SK-N-SH (cell line): ENCODE results near the gene NUMB. TPM values are rescaled to one million over a fixed set of nuclear protein-coding genes. Genes with fewer than 3 reads are reported as not detected.

Source experiments
- CTCF ChIA-PET: fragments of 300-600, 350-600 bp; formaldehyde crosslinking; extraction: SDS; loops from one replicate; lab custom pipeline; 2021; lab: Yijun Ruan, JAX
- POLR2A ChIA-PET: fragments of 350-600 bp; sonication (Branson Sonifier 250); formaldehyde crosslinking; extraction: SDS; loops from one replicate; lab custom pipeline; 2020; ENCODE audit warnings: antibody characterized with exemption, inconsistent platforms; lab: Yijun Ruan, JAX
- DNase-seq: peaks from one replicate; pipeline ENCODE4 v3.0.0; 2012
- H2AFZ ChIP-seq: fragments of 200-600 bp; sonication (generic); 2 replicates; pipeline ENCODE4 v1.8.1; 2016; ENCODE audit warnings: antibody characterized with exemption, mild to moderate bottlenecking, low read depth
- H3F3A ChIP-seq: fragments of 200-600 bp; sonication (generic); replicated peaks from 2 replicates; pipeline ENCODE3; 2016; ENCODE audit warnings: antibody characterized with exemption, mild to moderate bottlenecking; ENCODE audit not compliant: insufficient read depth
- H3K27ac ChIP-seq, 2 experiments: fragments of 200-500 bp in 1 of 2; fragments of 200-600 bp in 1 of 2; sonication (Bioruptor generic) in 1 of 2; sonication (generic), shearing (Covaris generic) in 1 of 2; 2 replicates each; pipeline versions ENCODE4 v1.5.1 to v1.6.1; 2014 to 2016; ENCODE audit warnings: low read depth in 2 of 2, inconsistent platforms in 1 of 2, low read length in 1 of 2, mild to moderate bottlenecking in 1 of 2, mixed read lengths in 1 of 2
- H3K27me3 ChIP-seq: fragments of 200-600 bp; sonication (generic), shearing (Covaris generic); 2 replicates; pipeline ENCODE4 v1.6.1; 2016; ENCODE audit warnings: mixed run types; ENCODE audit not compliant: insufficient read depth
- H3K36me3 ChIP-seq, 2 experiments: fragments of 200-500 bp in 1 of 2; fragments of 200-600 bp in 1 of 2; sonication (Bioruptor generic) in 1 of 2; sonication (generic) in 1 of 2; replicated peaks in 1 of 2; 2 replicates each; pipeline versions ENCODE3 to v1.5.1; 2014 to 2016; ENCODE audit warnings: low read length in 1 of 2, mild to moderate bottlenecking in 1 of 2; ENCODE audit not compliant: insufficient read depth in 2 of 2, control insufficient read depth in 1 of 2
- H3K4me1 ChIP-seq, 2 experiments: fragments of 200-500 bp in 1 of 2; fragments of 200-600 bp in 1 of 2; sonication (Bioruptor generic) in 1 of 2; sonication (generic), shearing (Covaris generic) in 1 of 2; 2 replicates each; pipeline versions ENCODE4 v1.5.1 to v1.6.1; 2014 to 2016; ENCODE audit warnings: low read depth in 1 of 2, low read length in 1 of 2, mixed run types in 1 of 2; ENCODE audit not compliant: insufficient read depth in 2 of 2, control insufficient read depth in 1 of 2
- H3K4me2 ChIP-seq: fragments of 200-600 bp; sonication (generic), shearing (Covaris generic); 2 replicates; pipeline ENCODE4 v1.6.1; 2017; ENCODE audit warnings: mixed run types
- H3K4me3 ChIP-seq, 2 experiments: fragments of 200-500 bp in 1 of 2; fragments of 200-600 bp in 1 of 2; sonication (Bioruptor generic) in 1 of 2; sonication (generic), shearing (Covaris generic) in 1 of 2; 2 replicates each; pipeline versions ENCODE4 v1.5.1 to v1.8.1; 2014 to 2016; ENCODE audit warnings: low read depth in 2 of 2, inconsistent platforms in 1 of 2, low read length in 1 of 2, mild to moderate bottlenecking in 1 of 2, mixed read lengths in 1 of 2, moderate library complexity in 1 of 2
- H3K79me2 ChIP-seq: fragments of 200-600 bp; sonication (generic); 2 replicates; pipeline ENCODE4 v1.8.1; 2017; ENCODE audit warnings: mild to moderate bottlenecking; ENCODE audit not compliant: insufficient read depth
- H3K9ac ChIP-seq: fragments of 200-600 bp; sonication (generic); 2 replicates; pipeline ENCODE4 v1.6.1; 2017; ENCODE audit warnings: mixed run types
- H3K9me2 ChIP-seq: fragments of 200-600 bp; sonication (generic); 2 replicates; pipeline ENCODE4 v1.6.1; 2017; ENCODE audit warnings: mixed run types
- H3K9me3 ChIP-seq: fragments of 200-600 bp; sonication (generic); 2 replicates; pipeline ENCODE4 v1.6.1; 2017; ENCODE audit warnings: mixed run types, mild to moderate bottlenecking, moderate library complexity
- H4K20me1 ChIP-seq: fragments of 200-600 bp; sonication (generic); 2 replicates; pipeline ENCODE4 v1.6.1; 2017; ENCODE audit warnings: mild to moderate bottlenecking, mixed run types; ENCODE audit not compliant: insufficient read depth
- CHD2 ChIP-seq: fragments of 150-350 bp; IDR thresholded peaks from 2 replicates; pipeline ENCODE4 v1.6.1; 2018; ENCODE audit warnings: low read length; ENCODE audit not compliant: partially characterized antibody
- EZH2phosphoT487 ChIP-seq: fragments of 200-600 bp; sonication (generic); IDR thresholded peaks from 2 replicates; pipeline ENCODE4 v1.6.1; 2017; ENCODE audit warnings: low read depth, mixed run types, mild to moderate bottlenecking, antibody characterized with exemption, moderate library complexity, borderline replicate concordance
- GABPA ChIP-seq: IDR thresholded peaks from 2 replicates; pipeline ENCODE4 v1.4.0; 2012; ENCODE audit warnings: low read depth, mild to moderate bottlenecking
- NFIC ChIP-seq: IDR thresholded peaks from 2 replicates; pipeline ENCODE4 v1.4.0; 2012; ENCODE audit warnings: borderline replicate concordance
- NRF1 ChIP-seq: IDR thresholded peaks from 2 replicates; pipeline ENCODE4 v1.6.1; 2012; ENCODE audit warnings: low read depth, mild to moderate bottlenecking, low read length
- POLR2AphosphoS5 ChIP-seq: IDR thresholded peaks from 2 replicates; pipeline ENCODE4 v1.6.1; 2012; ENCODE audit warnings: low read depth, low read length
- RAD21 ChIP-seq: IDR thresholded peaks from 2 replicates; pipeline ENCODE4 v1.6.1; 2012; ENCODE audit warnings: mild to moderate bottlenecking, low read length
- RFX5 ChIP-seq: IDR thresholded peaks from 2 replicates; pipeline ENCODE4 v1.6.1; 2012; ENCODE audit warnings: mild to moderate bottlenecking, improper control_type of control experiment, low read length
- SIN3A ChIP-seq: IDR thresholded peaks from 2 replicates; pipeline ENCODE4 v1.6.1; 2012; ENCODE audit warnings: low read depth, mild to moderate bottlenecking, low read length, moderate library complexity, borderline replicate concordance
- TEAD4 ChIP-seq: IDR thresholded peaks from 2 replicates; pipeline ENCODE4 v1.4.0; 2012; ENCODE audit warnings: mild to moderate bottlenecking, borderline replicate concordance; ENCODE audit not compliant: insufficient read depth
- WGBS: methylation state at CpG from one replicate; pipeline ENCODE4 v1.1.6; 2017; ENCODE audit warnings: low lambda C conversion rate; 5-methylcytosine and 5-hydroxymethylcytosine counted together
- polyA plus RNA-seq, 3 experiments: library from polyadenylated mRNA; depleted of rRNA; stranded (reverse); fragments of >200 nt; gene quantifications; 2 replicates each; pipeline ENCODE4 v1.2.3, GENCODE V29; 2012
- TF ChIP-seq, protein P1 (sequence below): IDR thresholded peaks from 2 replicates; pipeline ENCODE4 v1.6.1; 2012; ENCODE audit warnings: mild to moderate bottlenecking, low read depth, low read length, moderate library complexity
- TF ChIP-seq, protein P2 (sequence below): fragments of 150-350 bp; IDR thresholded peaks from 2 replicates; pipeline ENCODE4 v1.6.1; 2016; ENCODE audit warnings: mild to moderate bottlenecking, low read depth, low read length
- TF ChIP-seq, protein P3 (sequence below): fragments of 200-600 bp; sonication (generic); IDR thresholded peaks from 2 replicates; pipeline ENCODE4 v1.6.1; 2017; ENCODE audit warnings: antibody characterized with exemption, mild to moderate bottlenecking, moderate library complexity
- TF ChIP-seq, protein P4 (sequence below): IDR thresholded peaks from 2 replicates; pipeline ENCODE4; 2012
- TF ChIP-seq, protein P5 (sequence below): IDR thresholded peaks from 2 replicates; pipeline ENCODE4 v1.4.0; 2012; ENCODE audit warnings: low read depth

The NUMB gene
- polyA plus RNA-seq, 1 of the 3 experiments (the other 2 are of a cell fraction) = 58.4 TPM

DNA sequence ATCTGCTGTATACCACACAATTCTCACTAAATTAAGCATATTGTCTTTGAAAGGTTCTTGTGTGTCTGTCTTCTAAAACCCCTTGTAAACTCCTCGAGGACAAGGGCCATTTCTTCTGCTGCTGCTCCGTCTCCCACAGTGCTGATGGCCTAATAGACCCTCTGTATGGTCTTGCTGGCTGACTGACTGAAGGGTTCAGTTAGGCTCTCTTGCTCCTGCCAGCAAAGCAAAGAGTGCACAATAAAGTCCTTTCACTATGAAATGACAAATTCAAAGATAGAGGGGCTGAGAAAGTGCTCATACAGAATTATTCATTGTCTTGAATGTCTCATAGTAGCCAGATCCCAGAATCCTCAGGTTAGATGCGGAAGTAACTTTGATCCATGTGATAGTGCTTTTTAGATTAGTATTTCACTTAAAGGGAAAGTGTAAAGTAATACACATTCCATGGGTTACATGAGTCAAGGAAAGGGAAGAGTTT lies 18.1 kb upstream of the NUMB start (continued):
- TF ChIP-seq, protein P1, sequence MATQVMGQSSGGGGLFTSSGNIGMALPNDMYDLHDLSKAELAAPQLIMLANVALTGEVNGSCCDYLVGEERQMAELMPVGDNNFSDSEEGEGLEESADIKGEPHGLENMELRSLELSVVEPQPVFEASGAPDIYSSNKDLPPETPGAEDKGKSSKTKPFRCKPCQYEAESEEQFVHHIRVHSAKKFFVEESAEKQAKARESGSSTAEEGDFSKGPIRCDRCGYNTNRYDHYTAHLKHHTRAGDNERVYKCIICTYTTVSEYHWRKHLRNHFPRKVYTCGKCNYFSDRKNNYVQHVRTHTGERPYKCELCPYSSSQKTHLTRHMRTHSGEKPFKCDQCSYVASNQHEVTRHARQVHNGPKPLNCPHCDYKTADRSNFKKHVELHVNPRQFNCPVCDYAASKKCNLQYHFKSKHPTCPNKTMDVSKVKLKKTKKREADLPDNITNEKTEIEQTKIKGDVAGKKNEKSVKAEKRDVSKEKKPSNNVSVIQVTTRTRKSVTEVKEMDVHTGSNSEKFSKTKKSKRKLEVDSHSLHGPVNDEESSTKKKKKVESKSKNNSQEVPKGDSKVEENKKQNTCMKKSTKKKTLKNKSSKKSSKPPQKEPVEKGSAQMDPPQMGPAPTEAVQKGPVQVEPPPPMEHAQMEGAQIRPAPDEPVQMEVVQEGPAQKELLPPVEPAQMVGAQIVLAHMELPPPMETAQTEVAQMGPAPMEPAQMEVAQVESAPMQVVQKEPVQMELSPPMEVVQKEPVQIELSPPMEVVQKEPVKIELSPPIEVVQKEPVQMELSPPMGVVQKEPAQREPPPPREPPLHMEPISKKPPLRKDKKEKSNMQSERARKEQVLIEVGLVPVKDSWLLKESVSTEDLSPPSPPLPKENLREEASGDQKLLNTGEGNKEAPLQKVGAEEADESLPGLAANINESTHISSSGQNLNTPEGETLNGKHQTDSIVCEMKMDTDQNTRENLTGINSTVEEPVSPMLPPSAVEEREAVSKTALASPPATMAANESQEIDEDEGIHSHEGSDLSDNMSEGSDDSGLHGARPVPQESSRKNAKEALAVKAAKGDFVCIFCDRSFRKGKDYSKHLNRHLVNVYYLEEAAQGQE = no peak
- TF ChIP-seq RAD21 = no peak

DNA sequence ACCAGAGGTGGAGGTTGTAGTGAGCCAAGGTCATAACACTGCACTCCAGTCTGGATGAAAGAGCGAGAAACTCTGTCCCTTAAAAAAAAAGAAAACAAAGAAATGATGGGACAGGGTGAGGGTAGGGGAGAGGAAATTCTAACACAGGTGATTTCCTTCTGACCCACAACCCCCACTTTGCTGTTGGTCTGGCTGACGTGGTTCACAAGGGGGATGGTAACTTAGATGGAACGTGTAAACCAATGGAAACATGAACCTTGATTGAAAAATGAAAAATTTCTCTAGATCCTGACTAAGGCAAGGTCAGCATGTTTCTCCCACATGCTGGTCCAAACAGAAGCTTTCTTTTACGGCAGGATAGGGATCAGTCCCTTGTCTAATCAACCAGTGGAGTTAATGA lies 16.6 kb upstream of the NUMB start:
- ChIA-PET POLR2A (no interaction called here), CTCF (interaction anchor here (0.7 to 11.5 kb wide), 3 partner anchors 44 to 302 kb away, joined by 3 to 179 read pairs (median 4); no protein-coding TSS in a partner anchor)

More for the DNA sequence above, 16.6 kb upstream of the NUMB start:
- H3K4me2 ChIP-seq = no peak overlapping the region
- 91% methylated on average over 4 of the region's 4 CpGs for WGBS
- H3K9me2 ChIP-seq = no peaks in the 10 kb centered on the region
- H3K36me3 ChIP-seq = no peaks in the 10 kb centered on the region
- no peaks in the 10 kb centered on the region for H4K20me1 ChIP-seq
- no peaks in the 10 kb centered on the region for H3F3A ChIP-seq
- DNase-seq = no peak
- no peaks in the 10 kb centered on the region for H3K9me3 ChIP-seq
- no peak overlapping the region for H3K27ac ChIP-seq
- no peak overlapping the region for H2AFZ ChIP-seq
- no peaks in the 10 kb centered on the region for H3K79me2 ChIP-seq
- H3K9ac ChIP-seq = no peak overlapping the region
- no peaks in the 10 kb centered on the region for H3K27me3 ChIP-seq
- no peaks in the 10 kb centered on the region for H3K4me1 ChIP-seq
- TF ChIP-seq TEAD4 (no peak), SIN3A (no peak), EZH2phosphoT487 (no peak), CHD2 (no peak), NRF1 (no peak), NFIC (no peak), GABPA (no peak), POLR2AphosphoS5 (no peak), RFX5 (no peak)
- TF ChIP-seq, protein P2, sequence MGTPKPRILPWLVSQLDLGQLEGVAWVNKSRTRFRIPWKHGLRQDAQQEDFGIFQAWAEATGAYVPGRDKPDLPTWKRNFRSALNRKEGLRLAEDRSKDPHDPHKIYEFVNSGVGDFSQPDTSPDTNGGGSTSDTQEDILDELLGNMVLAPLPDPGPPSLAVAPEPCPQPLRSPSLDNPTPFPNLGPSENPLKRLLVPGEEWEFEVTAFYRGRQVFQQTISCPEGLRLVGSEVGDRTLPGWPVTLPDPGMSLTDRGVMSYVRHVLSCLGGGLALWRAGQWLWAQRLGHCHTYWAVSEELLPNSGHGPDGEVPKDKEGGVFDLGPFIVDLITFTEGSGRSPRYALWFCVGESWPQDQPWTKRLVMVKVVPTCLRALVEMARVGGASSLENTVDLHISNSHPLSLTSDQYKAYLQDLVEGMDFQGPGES = no peak
- TF ChIP-seq, protein P3, sequence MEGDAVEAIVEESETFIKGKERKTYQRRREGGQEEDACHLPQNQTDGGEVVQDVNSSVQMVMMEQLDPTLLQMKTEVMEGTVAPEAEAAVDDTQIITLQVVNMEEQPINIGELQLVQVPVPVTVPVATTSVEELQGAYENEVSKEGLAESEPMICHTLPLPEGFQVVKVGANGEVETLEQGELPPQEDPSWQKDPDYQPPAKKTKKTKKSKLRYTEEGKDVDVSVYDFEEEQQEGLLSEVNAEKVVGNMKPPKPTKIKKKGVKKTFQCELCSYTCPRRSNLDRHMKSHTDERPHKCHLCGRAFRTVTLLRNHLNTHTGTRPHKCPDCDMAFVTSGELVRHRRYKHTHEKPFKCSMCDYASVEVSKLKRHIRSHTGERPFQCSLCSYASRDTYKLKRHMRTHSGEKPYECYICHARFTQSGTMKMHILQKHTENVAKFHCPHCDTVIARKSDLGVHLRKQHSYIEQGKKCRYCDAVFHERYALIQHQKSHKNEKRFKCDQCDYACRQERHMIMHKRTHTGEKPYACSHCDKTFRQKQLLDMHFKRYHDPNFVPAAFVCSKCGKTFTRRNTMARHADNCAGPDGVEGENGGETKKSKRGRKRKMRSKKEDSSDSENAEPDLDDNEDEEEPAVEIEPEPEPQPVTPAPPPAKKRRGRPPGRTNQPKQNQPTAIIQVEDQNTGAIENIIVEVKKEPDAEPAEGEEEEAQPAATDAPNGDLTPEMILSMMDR = no peak
- TF ChIP-seq, protein P4, sequence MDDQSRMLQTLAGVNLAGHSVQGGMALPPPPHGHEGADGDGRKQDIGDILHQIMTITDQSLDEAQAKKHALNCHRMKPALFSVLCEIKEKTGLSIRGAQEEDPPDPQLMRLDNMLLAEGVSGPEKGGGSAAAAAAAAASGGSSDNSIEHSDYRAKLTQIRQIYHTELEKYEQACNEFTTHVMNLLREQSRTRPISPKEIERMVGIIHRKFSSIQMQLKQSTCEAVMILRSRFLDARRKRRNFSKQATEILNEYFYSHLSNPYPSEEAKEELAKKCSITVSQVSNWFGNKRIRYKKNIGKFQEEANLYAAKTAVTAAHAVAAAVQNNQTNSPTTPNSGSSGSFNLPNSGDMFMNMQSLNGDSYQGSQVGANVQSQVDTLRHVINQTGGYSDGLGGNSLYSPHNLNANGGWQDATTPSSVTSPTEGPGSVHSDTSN = no peak
- TF ChIP-seq, protein P5, sequence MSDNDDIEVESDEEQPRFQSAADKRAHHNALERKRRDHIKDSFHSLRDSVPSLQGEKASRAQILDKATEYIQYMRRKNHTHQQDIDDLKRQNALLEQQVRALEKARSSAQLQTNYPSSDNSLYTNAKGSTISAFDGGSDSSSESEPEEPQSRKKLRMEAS = no peak
- no peak overlapping the region for H3K4me3 ChIP-seq
